Brain microvascular endothelial cell (primary cell): ENCODE measurements around the gene NELFB.

Experiments
- DNase-seq: peaks from one replicate; pipeline ENCODE4 v3.0.0-alpha.2; 2020
- H3K27ac ChIP-seq: fragments of 250-450 bp; sonication (Bioruptor Pico); 2 replicates; pipeline ENCODE4 v1.5.1; 2020; ENCODE audit warnings: mild to moderate bottlenecking, moderate library complexity
- H3K27me3 ChIP-seq: fragments of 250-450 bp; sonication (Bioruptor Pico); replicated peaks from 2 replicates; pipeline ENCODE4 v1.5.1; 2020; ENCODE audit warnings: mild to moderate bottlenecking
- H3K36me3 ChIP-seq: fragments of 250-450 bp; sonication (Bioruptor Pico); replicated peaks from 2 replicates; pipeline ENCODE4 v1.5.1; 2020; ENCODE audit warnings: mild to moderate bottlenecking
- H3K4me3 ChIP-seq: 2 replicates; pipeline ENCODE4 v1.5.1; 2011; ENCODE audit warnings: low read depth, mild to moderate bottlenecking, control low read depth, low read length, moderate library complexity
- in situ Hi-C: cut with HindIII; loops from 2 replicates; pipeline ENCODE4 v1.10.0; 2017; ENCODE audit warnings: low sequenced_read_pairs, low pct_ligation_motif_present
- TF ChIP-seq, protein P1 (sequence below): IDR thresholded peaks from 2 replicates; pipeline ENCODE4 v1.5.1; 2011; ENCODE audit warnings: low read depth, mild to moderate bottlenecking, moderate library complexity, low read length, control low read depth, inconsistent platforms; ENCODE audit errors: missing control alignments

NELFB gene

GRCh38 chr9:137273611-137274320 is 18.6 kb downstream of the NELFB start:
- Histone ChIP-seq H3K4me3 (no peak overlapping the region), H3K27me3 (no peaks in the 10 kb centered on the region), H3K36me3 (peaks cover 38% of the 10 kb centered on the region), H3K27ac (no peak overlapping the region)
- TF ChIP-seq, protein P1, sequence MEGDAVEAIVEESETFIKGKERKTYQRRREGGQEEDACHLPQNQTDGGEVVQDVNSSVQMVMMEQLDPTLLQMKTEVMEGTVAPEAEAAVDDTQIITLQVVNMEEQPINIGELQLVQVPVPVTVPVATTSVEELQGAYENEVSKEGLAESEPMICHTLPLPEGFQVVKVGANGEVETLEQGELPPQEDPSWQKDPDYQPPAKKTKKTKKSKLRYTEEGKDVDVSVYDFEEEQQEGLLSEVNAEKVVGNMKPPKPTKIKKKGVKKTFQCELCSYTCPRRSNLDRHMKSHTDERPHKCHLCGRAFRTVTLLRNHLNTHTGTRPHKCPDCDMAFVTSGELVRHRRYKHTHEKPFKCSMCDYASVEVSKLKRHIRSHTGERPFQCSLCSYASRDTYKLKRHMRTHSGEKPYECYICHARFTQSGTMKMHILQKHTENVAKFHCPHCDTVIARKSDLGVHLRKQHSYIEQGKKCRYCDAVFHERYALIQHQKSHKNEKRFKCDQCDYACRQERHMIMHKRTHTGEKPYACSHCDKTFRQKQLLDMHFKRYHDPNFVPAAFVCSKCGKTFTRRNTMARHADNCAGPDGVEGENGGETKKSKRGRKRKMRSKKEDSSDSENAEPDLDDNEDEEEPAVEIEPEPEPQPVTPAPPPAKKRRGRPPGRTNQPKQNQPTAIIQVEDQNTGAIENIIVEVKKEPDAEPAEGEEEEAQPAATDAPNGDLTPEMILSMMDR, result no peak
- DNase-seq, result no peak
- in situ Hi-C loops, result no loop called here

- no peak overlapping the region for H3K27ac ChIP-seq
- peaks cover 37% of the 10 kb centered on the region for H3K36me3 ChIP-seq
- in situ Hi-C loops, result no loop called here
- DNase-seq, result no peak
- TF ChIP-seq, protein P1, result no peak
- H3K27me3 ChIP-seq, result no peaks in the 10 kb centered on the region
- H3K4me3 ChIP-seq, result no peak overlapping the region
Observed at GRCh38 chr9:137275203-137275587, 20.1 kb downstream of the NELFB start.

- DNase-seq, result no peak
- Histone ChIP-seq H3K4me3 (no peak overlapping the region), H3K27me3 (no peaks in the 10 kb centered on the region), H3K27ac (no peak overlapping the region), H3K36me3 (peaks cover 31% of the 10 kb centered on the region)
- TF ChIP-seq, protein P1, result no peak
- in situ Hi-C loops, result no loop called here
Observed at GRCh38 chr9:137275588-137276472, 20.7 kb downstream of the NELFB start.

DNA sequence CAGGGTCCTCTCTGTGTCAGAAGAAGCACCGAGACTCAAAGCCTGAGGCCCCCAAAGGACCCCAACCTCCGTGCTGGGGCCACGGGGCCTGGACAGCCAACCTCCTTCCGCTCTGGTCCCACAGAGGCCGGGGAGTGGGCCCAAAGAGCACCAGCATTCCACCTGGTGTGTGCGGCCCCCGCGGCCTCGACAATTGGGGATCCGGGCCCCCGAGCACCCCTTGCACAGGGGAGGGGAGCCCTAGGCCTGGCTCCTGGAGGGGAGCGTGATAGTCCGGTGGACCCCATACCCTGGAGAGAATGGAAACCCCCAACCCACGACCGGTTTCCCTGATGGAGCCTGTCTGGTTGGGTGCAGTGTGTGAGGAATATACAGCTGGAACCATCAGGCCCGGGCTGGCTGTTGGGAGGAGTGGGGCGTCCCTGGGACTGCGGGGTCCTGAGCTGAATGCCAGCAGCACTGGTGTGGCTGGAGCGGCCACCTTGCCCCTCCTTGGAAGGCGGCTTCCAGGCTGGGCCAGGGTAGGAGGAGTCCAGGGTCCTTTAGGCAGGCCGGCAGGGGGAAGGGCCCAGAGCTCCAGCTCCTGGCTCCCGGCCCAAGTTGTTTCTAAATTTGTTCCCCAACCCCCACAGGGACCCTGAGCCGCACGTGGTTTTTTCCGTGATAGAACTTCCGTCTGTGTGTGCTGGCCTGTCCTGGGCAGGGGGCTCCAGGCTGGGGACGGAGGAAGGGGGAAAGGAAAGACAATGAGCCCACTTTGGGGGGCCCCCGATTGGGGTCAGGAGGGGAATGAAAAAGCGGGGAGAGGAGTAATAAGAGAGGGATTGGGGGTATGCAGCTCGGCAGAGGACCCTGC is 21.6 kb downstream of the NELFB start:
- Histone ChIP-seq H3K4me3 (peak overlapping the region; percentile 63), H3K27ac (no peak overlapping the region), H3K27me3 (no peaks in the 10 kb centered on the region), H3K36me3 (peaks cover 29% of the 10 kb centered on the region)
- in situ Hi-C loops, result no loop called here
- no peak for DNase-seq
- TF ChIP-seq, protein P1, result no peak

GRCh38 chr9:137277329-137278041 is 22.4 kb downstream of the NELFB start, which contains the start of gene TOR4A:
TSS of gene TOR4A (plus strand) at chr9:137277726. CDS start at chr9:137278690, 964 bp downstream.
- Histone ChIP-seq H3K4me3 (peak within 1 kb of the TSS; percentile 63), H3K27me3 (no peaks in the 10 kb centered on the region), H3K36me3 (peaks cover 23% of the 10 kb centered on the region), H3K27ac (no peak within 1 kb of the TSS)
- peak; percentile 63 for DNase-seq
- TF ChIP-seq, protein P1, result peak; percentile 52
- in situ Hi-C loops, result no loop called here
